Smooth muscle cell (in vitro differentiated cells): Measurements from ENCODE around the gene ZNF655. TPM values are rescaled to one million over a fixed set of nuclear protein-coding genes. Genes with fewer than 3 reads are reported as not detected.

ENCODE experiments used
- DNase-seq: peaks from one replicate; lab custom pipeline; 2025; ENCODE audit not compliant: unreplicated experiment; lab: John Stamatoyannopoulos, UW
- H2AFZ ChIP-seq: fragments of 200-600 bp; sonication (generic); 2 replicates; pipeline ENCODE4 v1.6.0; 2016; ENCODE audit warnings: antibody characterized with exemption, low read depth, mild to moderate bottlenecking
- H3F3A ChIP-seq: fragments of 200-600 bp; sonication (generic); 2 replicates; pipeline ENCODE4 v1.6.0; 2017; ENCODE audit warnings: antibody characterized with exemption, low read depth
- H3K27ac ChIP-seq: fragments of 200-600 bp; sonication (generic); 2 replicates; pipeline ENCODE4 v1.5.1; 2016; ENCODE audit warnings: low read depth, mild to moderate bottlenecking
- H3K27me3 ChIP-seq: fragments of 200-600 bp; sonication (generic); 2 replicates; pipeline ENCODE4 v1.6.1; 2016; ENCODE audit warnings: low read depth, mild to moderate bottlenecking
- H3K36me3 ChIP-seq: fragments of 200-600 bp; sonication (generic); 2 replicates; pipeline ENCODE4 v1.5.1; 2016; ENCODE audit warnings: low read depth
- H3K4me1 ChIP-seq: fragments of 200-600 bp; sonication (generic); 2 replicates; pipeline ENCODE4 v1.5.1; 2016; ENCODE audit warnings: low read depth
- H3K4me2 ChIP-seq: fragments of 200-600 bp; sonication (generic); 2 replicates; pipeline ENCODE4 v1.6.0; 2016; ENCODE audit warnings: mild to moderate bottlenecking
- H3K4me3 ChIP-seq: fragments of 200-600 bp; sonication (generic); 2 replicates; pipeline ENCODE4 v1.5.1; 2016; ENCODE audit warnings: mild to moderate bottlenecking
- H3K79me2 ChIP-seq: fragments of 200-600 bp; sonication (generic); 2 replicates; pipeline ENCODE4 v1.6.0; 2016; ENCODE audit warnings: low read depth, mild to moderate bottlenecking
- H3K9ac ChIP-seq: fragments of 200-600 bp; sonication (generic); 2 replicates; pipeline ENCODE4 v1.6.0; 2016; ENCODE audit warnings: low read depth
- H3K9me3 ChIP-seq: fragments of 200-600 bp; sonication (generic); replicated peaks from 2 replicates; pipeline ENCODE4 v1.5.1; 2016; ENCODE audit warnings: low read depth
- H4K20me1 ChIP-seq: fragments of 200-600 bp; sonication (generic); 2 replicates; pipeline ENCODE4 v1.6.0; 2016; ENCODE audit warnings: low read depth
- CTCF ChIP-seq: fragments of 200-600 bp; sonication (generic); IDR thresholded peaks from 2 replicates; pipeline ENCODE4 v1.5.1; 2017; ENCODE audit warnings: borderline replicate concordance, mild to moderate bottlenecking, antibody characterized with exemption; ENCODE audit not compliant: insufficient read depth, poor library complexity, severe bottlenecking
- WGBS: methylation state at CpG from one replicate; pipeline ENCODE4 v1.1.7; 2016; ENCODE audit warnings: low lambda C conversion rate; 5-methylcytosine and 5-hydroxymethylcytosine counted together
- polyA plus RNA-seq: library from polyadenylated mRNA; unstranded; fragments of >200 nt; fragmentation: Nextera tagmentation; extraction: Ambion mirVana; gene quantifications from 2 replicates; pipeline ENCODE4 v1.2.1, GENCODE V29; 2016
- total RNA-seq: library from RNA; depleted of rRNA; stranded (reverse); fragments of >200 nt; gene quantifications from 2 replicates; pipeline ENCODE4 v1.2.3, GENCODE V29; 2014

The ZNF655 gene
- total and polyA plus RNA-seq, 2 experiments from 2014 or later, result 21.6 to 67.2 TPM

GRCh38 chr7:99624484-99624883 is 66.0 kb downstream of the ZNF655 start:
- no peak for TF ChIP-seq CTCF
- 98% methylated on average over 16 of the region's 16 CpGs for WGBS
- no peaks in the 10 kb centered on the region for H3K27me3 ChIP-seq

GRCh38 chr7:99625321-99625720 is 66.9 kb downstream of the ZNF655 start:
- no peak overlapping the region for H3K27ac ChIP-seq
- WGBS, result 94% methylated on average over 5 of the region's 5 CpGs
- no peak for TF ChIP-seq CTCF
- H4K20me1 ChIP-seq, result peaks cover 22% of the 10 kb centered on the region
- H3K9ac ChIP-seq, result no peak overlapping the region
- no peaks in the 10 kb centered on the region for H3F3A ChIP-seq
- H3K36me3 ChIP-seq, result peaks cover 9% of the 10 kb centered on the region
- DNase-seq, result no peak
- no peaks in the 10 kb centered on the region for H3K79me2 ChIP-seq
- H3K4me3 ChIP-seq, result no peak overlapping the region
- no peak overlapping the region for H3K4me2 ChIP-seq
- no peaks in the 10 kb centered on the region for H3K27me3 ChIP-seq
- H2AFZ ChIP-seq, result no peak overlapping the region
- no peaks in the 10 kb centered on the region for H3K4me1 ChIP-seq
- H3K9me3 ChIP-seq, result no peaks in the 10 kb centered on the region

More at GRCh38 chr7:99624484-99624883, 66.0 kb downstream of the ZNF655 start:
- H3K27ac ChIP-seq, result no peak overlapping the region
- no peak for DNase-seq
- H3K4me1 ChIP-seq, result no peaks in the 10 kb centered on the region
- H3K9me3 ChIP-seq, result no peaks in the 10 kb centered on the region
- H4K20me1 ChIP-seq, result peaks cover 22% of the 10 kb centered on the region
- H3K9ac ChIP-seq, result no peak overlapping the region
- H3F3A ChIP-seq, result no peaks in the 10 kb centered on the region
- peaks cover 9% of the 10 kb centered on the region for H3K36me3 ChIP-seq
- H2AFZ ChIP-seq, result no peak overlapping the region
- no peak overlapping the region for H3K4me3 ChIP-seq
- peaks cover 4% of the 10 kb centered on the region for H3K79me2 ChIP-seq
- no peak overlapping the region for H3K4me2 ChIP-seq

GRCh38 chr7:99625961-99626360 is 67.5 kb downstream of the ZNF655 start:
- no peak overlapping the region for H2AFZ ChIP-seq
- H4K20me1 ChIP-seq, result peaks cover 27% of the 10 kb centered on the region
- no peak for DNase-seq
- TF ChIP-seq CTCF, result no peak
- no peak overlapping the region for H3K4me3 ChIP-seq
- no peak overlapping the region for H3K4me2 ChIP-seq
- H3K9me3 ChIP-seq, result no peaks in the 10 kb centered on the region
- no peaks in the 10 kb centered on the region for H3K79me2 ChIP-seq
- H3K4me1 ChIP-seq, result no peaks in the 10 kb centered on the region
- WGBS, result 99% methylated on average over 4 of the region's 4 CpGs
- no peak overlapping the region for H3K27ac ChIP-seq
- no peak overlapping the region for H3K9ac ChIP-seq
- H3F3A ChIP-seq, result no peaks in the 10 kb centered on the region
- H3K36me3 ChIP-seq, result peaks cover 9% of the 10 kb centered on the region
- no peaks in the 10 kb centered on the region for H3K27me3 ChIP-seq

Other genes with a start within 250 kb of the ZNF655 start
- 80.8 and 85.0 TPM in 2 replicates for gene ARPC1A, start 232.7 kb upstream of the ZNF655 start, total RNA-seq
- 109 and 113 TPM in 2 replicates for gene ARPC1A, start 232.7 kb upstream of the ZNF655 start, polyA plus RNA-seq
- 105 and 167 TPM in 2 replicates for gene ARPC1B, start 183.9 kb upstream of the ZNF655 start, total RNA-seq
- gene ARPC1B, start 183.9 kb upstream of the ZNF655 start, polyA plus RNA-seq, result 204 and 225 TPM in 2 replicates
- 57.5 and 89.4 TPM in 2 replicates for gene PDAP1, start 150.0 kb upstream of the ZNF655 start, total RNA-seq
- gene PDAP1, start 150.0 kb upstream of the ZNF655 start, polyA plus RNA-seq, result 77.3 and 82.1 TPM in 2 replicates
- 97.2 and 133 TPM in 2 replicates for gene BUD31, start 149.7 kb upstream of the ZNF655 start, total RNA-seq
- gene BUD31, start 149.7 kb upstream of the ZNF655 start, polyA plus RNA-seq, result 222 and 249 TPM in 2 replicates
- 2.7 and 10.8 TPM in 2 replicates for gene PTCD1, start 119.8 kb upstream of the ZNF655 start, total RNA-seq
- gene PTCD1, start 119.8 kb upstream of the ZNF655 start, polyA plus RNA-seq, result 4.5 and 6.6 TPM in 2 replicates
- gene CPSF4, start 119.7 kb upstream of the ZNF655 start, total RNA-seq, result 23.6 and 27.1 TPM in 2 replicates
- gene CPSF4, start 119.7 kb upstream of the ZNF655 start, polyA plus RNA-seq, result 30.3 and 37.0 TPM in 2 replicates
- gene ATP5MF, start 92.5 kb upstream of the ZNF655 start, total RNA-seq, result 1,182 and 2,081 TPM in 2 replicates
- gene ATP5MF, start 92.5 kb upstream of the ZNF655 start, polyA plus RNA-seq, result 698 and 730 TPM in 2 replicates
- 1.6 and 2.5 TPM in 2 replicates for gene ZNF789, start 85.8 kb upstream of the ZNF655 start, total RNA-seq
- gene ZNF789, start 85.8 kb upstream of the ZNF655 start, polyA plus RNA-seq, result 2.2 and 4.0 TPM in 2 replicates
- gene ZNF394, start 58.4 kb upstream of the ZNF655 start, total RNA-seq, result 14.6 and 27.7 TPM in 2 replicates
- 13.2 and 21.2 TPM in 2 replicates for gene ZNF394, start 58.4 kb upstream of the ZNF655 start, polyA plus RNA-seq
- 16.5 and 20.2 TPM in 2 replicates for gene ZKSCAN5, start 54.0 kb upstream of the ZNF655 start, total RNA-seq
- 7.6 and 8.4 TPM in 2 replicates for gene ZKSCAN5, start 54.0 kb upstream of the ZNF655 start, polyA plus RNA-seq
- 10.0 and 12.8 TPM in 2 replicates for gene FAM200A, start 6.5 kb upstream of the ZNF655 start, total RNA-seq
- gene FAM200A, start 6.5 kb upstream of the ZNF655 start, polyA plus RNA-seq, result 5.9 and 8.1 TPM in 2 replicates
- gene TMEM225B, start 39.6 kb downstream of the ZNF655 start, total RNA-seq, result 3.3 and 4.7 TPM in 2 replicates
- 3.6 and 5.4 TPM in 2 replicates for gene TMEM225B, start 39.6 kb downstream of the ZNF655 start, polyA plus RNA-seq
- gene ZSCAN25, start 58.3 kb downstream of the ZNF655 start, total RNA-seq, result 8.0 and 11.5 TPM in 2 replicates
- 6.2 and 10.0 TPM in 2 replicates for gene ZSCAN25, start 58.3 kb downstream of the ZNF655 start, polyA plus RNA-seq
- gene CYP3A5, start 121.4 kb downstream of the ZNF655 start, total RNA-seq, result not detected in 2 replicates
- gene CYP3A5, start 121.4 kb downstream of the ZNF655 start, polyA plus RNA-seq, result 0.19 and 0.57 TPM in 2 replicates
- 0.99 TPM in 1 of 2 replicates, not detected in the other for gene CYP3A7, start 176.6 kb downstream of the ZNF655 start, total RNA-seq
- gene CYP3A7, start 176.6 kb downstream of the ZNF655 start, polyA plus RNA-seq, result 0.18 TPM in 2 replicates
- not detected in 2 replicates for gene CYP3A4, start 225.5 kb downstream of the ZNF655 start, total RNA-seq
- gene CYP3A4, start 225.5 kb downstream of the ZNF655 start, polyA plus RNA-seq, result not detected in 2 replicates